Activated naive CD4-positive, alpha-beta T cell treated with anti-CD3 and anti-CD28 coated beads, Interleukin-2, amount 50 U/mL, for 72 hours (primary cell): ENCODE data around the gene ING1. TPM values are rescaled to one million over a fixed set of nuclear protein-coding genes. Genes with fewer than 3 reads are reported as not detected.

ENCODE experiments used
- total RNA-seq, 2 donors: library from RNA; stranded (reverse); gene quantifications; one replicate each; pipeline ENCODE4 v1.2.3, GENCODE V29; 2022

The ING1 gene
- total RNA-seq, 2 donors from 2014 or later: 19.6 to 26.7 TPM

Other genes with a start within 250 kb of the ING1 start
- gene RAB20, start 152.0 kb upstream of the ING1 start, total RNA-seq: 10 to 100 TPM in 1 of 2 donors, under 1 TPM in 1; 0.30 to 18.5 TPM
- gene NAXD, start 98.2 kb upstream of the ING1 start, total RNA-seq: 10 to 100 TPM; 19.7 to 24.8 TPM
- 10 to 100 TPM; 36.1 to 71.8 TPM for gene CARS2, start 7.6 kb upstream of the ING1 start, total RNA-seq
- gene ANKRD10, start 201.4 kb downstream of the ING1 start, total RNA-seq: 100 to 1,000 TPM; 160 to 162 TPM